A673 (cell line): ENCODE data around the gene BRSK2. TPM values are rescaled to one million over a fixed set of nuclear protein-coding genes. Genes with fewer than 3 reads are reported as not detected.

Experiments
- BruUV-seq: library from RNA; stranded (reverse); fragments of 400-500 nt; replicated peaks from 2 replicates; lab custom pipeline; 2021; lab: Mats Ljungman, UMichigan
- CTCF ChIA-PET: fragments of 300-600 bp; sonication (Branson Sonifier 250); formaldehyde crosslinking; loops from one replicate; lab custom pipeline; 2022; ENCODE audit warnings: antibody characterized with exemption; lab: Charles Lee
- POLR2A ChIA-PET: fragments of 300-600 bp; sonication (Branson Sonifier 250); formaldehyde crosslinking; loops from one replicate; lab custom pipeline; 2022; ENCODE audit warnings: antibody characterized with exemption; ENCODE audit not compliant: low non-redundant PET; lab: Charles Lee
- DNase-seq: peaks from one replicate; pipeline ENCODE4 v3.0.0-alpha.2; 2015; ENCODE audit warnings: low spot score
- H3K27ac ChIP-seq: fragments of 200-600 bp; sonication (generic); 2 replicates; pipeline ENCODE4 v1.5.1; 2016; ENCODE audit warnings: mixed run types, low read depth, mild to moderate bottlenecking, mixed read lengths, antibody characterized with exemption, low read length; ENCODE audit not compliant: poor library complexity, severe bottlenecking
- H3K27me3 ChIP-seq: fragments of 200-600 bp; sonication (generic); replicated peaks from 2 replicates; pipeline ENCODE4 v1.6.1; 2017; ENCODE audit warnings: mixed run types, low read depth, mild to moderate bottlenecking, mixed read lengths, antibody characterized with exemption, low read length; ENCODE audit not compliant: insufficient read depth, poor library complexity
- H3K36me3 ChIP-seq: fragments of 200-600 bp; sonication (generic); 2 replicates; pipeline ENCODE4 v1.6.1; 2016; ENCODE audit warnings: mixed run types, mild to moderate bottlenecking, mixed read lengths, antibody characterized with exemption, low read length; ENCODE audit not compliant: insufficient read depth, poor library complexity, severe bottlenecking
- H3K4me1 ChIP-seq: fragments of 200-600 bp; sonication (generic); 2 replicates; pipeline ENCODE4 v1.6.1; 2017; ENCODE audit warnings: mixed run types, mild to moderate bottlenecking, mixed read lengths, antibody characterized with exemption, low read length; ENCODE audit not compliant: insufficient read depth, poor library complexity, severe bottlenecking
- H3K4me3 ChIP-seq: fragments of 200-600 bp; sonication (generic); 2 replicates; pipeline ENCODE4 v1.5.1; 2016; ENCODE audit warnings: low read depth, mixed run types, mild to moderate bottlenecking, mixed read lengths, low read length; ENCODE audit not compliant: poor library complexity, severe bottlenecking
- H3K9me3 ChIP-seq: fragments of 200-600 bp; sonication (generic); 2 replicates; pipeline ENCODE4 v1.6.1; 2016; ENCODE audit warnings: mixed run types, low read depth, mild to moderate bottlenecking, mixed read lengths, antibody characterized with exemption, low read length; ENCODE audit not compliant: poor library complexity, severe bottlenecking
- CTCF ChIP-seq: fragments of 300-800, 200-600 bp; sonication (generic); conservative IDR thresholded peaks from 2 replicates; pipeline ENCODE4 v1.5.1; 2017; ENCODE audit warnings: low read depth, mild to moderate bottlenecking, antibody characterized with exemption, low read length, moderate library complexity, mixed read lengths
- EZH2 ChIP-seq: fragments of 200-600 bp; sonication (generic); IDR thresholded peaks from 2 replicates; pipeline ENCODE4 v1.6.1; 2017; ENCODE audit warnings: borderline replicate concordance, low read depth, mild to moderate bottlenecking, mixed read lengths, antibody characterized with exemption, low read length; ENCODE audit not compliant: poor library complexity, severe bottlenecking
- intact Hi-C: fragments of 100-400 bp; cut with micrococcal nuclease; formaldehyde crosslinking; loops from one replicate; pipeline ENCODE4 v1.10.0; 2022; ENCODE audit not compliant: unreplicated experiment
- total RNA-seq: library from RNA; stranded (reverse); gene quantifications from 2 replicates; pipeline ENCODE4 v1.2.3, GENCODE V29; 2021

BRSK2 gene
- total RNA-seq, 1 experiment from 2014 or later = 2.2 TPM

- no peak overlapping the region for H3K27ac ChIP-seq
- no peak overlapping the region for H3K4me3 ChIP-seq
- DNase-seq = no peak
- TF ChIP-seq CTCF (no peak), EZH2 (no peak)
- H3K36me3 ChIP-seq = no peaks in the 10 kb centered on the region
- H3K4me1 ChIP-seq = no peaks in the 10 kb centered on the region
- H3K27me3 ChIP-seq = no peaks in the 10 kb centered on the region
- BruUV-seq = no TSS peak
- intact Hi-C loops = no loop called here
- ChIA-PET CTCF (no interaction called here), POLR2A (no interaction called here)
- H3K9me3 ChIP-seq = no peaks in the 10 kb centered on the region
Observed at GRCh38 chr11:1377231-1377780, 12.4 kb upstream of the BRSK2 start.

- DNase-seq = no peak
- BruUV-seq = no TSS peak
- POLR2A ChIA-PET = no interaction called here
Observed at GRCh38 chr11:1381793-1382425, 7.8 kb upstream of the BRSK2 start.

GRCh38 chr11:1382429-1382828 lies 7.3 kb upstream of the BRSK2 start:
- H3K36me3 ChIP-seq = no peaks in the 10 kb centered on the region
- H3K27me3 ChIP-seq = no peaks in the 10 kb centered on the region
- H3K4me1 ChIP-seq = no peaks in the 10 kb centered on the region
- CTCF ChIA-PET = no interaction called here
- DNase-seq = no peak
- no peak overlapping the region for H3K27ac ChIP-seq
- no peak for TF ChIP-seq EZH2
- no peak for TF ChIP-seq CTCF
- no TSS peak for BruUV-seq
- POLR2A ChIA-PET = no interaction called here
- no peaks in the 10 kb centered on the region for H3K9me3 ChIP-seq
- peak overlapping the region; percentile 45 for H3K4me3 ChIP-seq
- intact Hi-C loops = no loop called here

More at GRCh38 chr11:1381793-1382425, 7.8 kb upstream of the BRSK2 start:
- CTCF ChIA-PET = no interaction called here
- Histone ChIP-seq H3K27me3 (no peaks in the 10 kb centered on the region), H3K4me1 (no peaks in the 10 kb centered on the region), H3K4me3 (no peak overlapping the region), H3K27ac (no peak overlapping the region), H3K36me3 (no peaks in the 10 kb centered on the region), H3K9me3 (no peaks in the 10 kb centered on the region)
- intact Hi-C loops = no loop called here
- TF ChIP-seq EZH2 (no peak), CTCF (no peak)
